Fibroblast of pulmonary artery (primary cell): ENCODE measurements around the gene LMTK3.

Source experiments
- DNase-seq: peaks from one replicate; pipeline ENCODE4 v3.0.0-alpha.2; 2010; ENCODE audit warnings: low read depth
- H3K4me3 ChIP-seq: replicated peaks from 2 replicates; pipeline ENCODE4 v1.5.1; 2011; ENCODE audit warnings: low read depth, mild to moderate bottlenecking, control low read depth, low read length, moderate library complexity
- TF ChIP-seq, protein P1 (sequence below): IDR thresholded peaks from 2 replicates; pipeline ENCODE4 v1.5.1; 2011; ENCODE audit warnings: mild to moderate bottlenecking, control low read depth, low read length, inconsistent platforms; ENCODE audit errors: missing control alignments

Gene LMTK3

DNA sequence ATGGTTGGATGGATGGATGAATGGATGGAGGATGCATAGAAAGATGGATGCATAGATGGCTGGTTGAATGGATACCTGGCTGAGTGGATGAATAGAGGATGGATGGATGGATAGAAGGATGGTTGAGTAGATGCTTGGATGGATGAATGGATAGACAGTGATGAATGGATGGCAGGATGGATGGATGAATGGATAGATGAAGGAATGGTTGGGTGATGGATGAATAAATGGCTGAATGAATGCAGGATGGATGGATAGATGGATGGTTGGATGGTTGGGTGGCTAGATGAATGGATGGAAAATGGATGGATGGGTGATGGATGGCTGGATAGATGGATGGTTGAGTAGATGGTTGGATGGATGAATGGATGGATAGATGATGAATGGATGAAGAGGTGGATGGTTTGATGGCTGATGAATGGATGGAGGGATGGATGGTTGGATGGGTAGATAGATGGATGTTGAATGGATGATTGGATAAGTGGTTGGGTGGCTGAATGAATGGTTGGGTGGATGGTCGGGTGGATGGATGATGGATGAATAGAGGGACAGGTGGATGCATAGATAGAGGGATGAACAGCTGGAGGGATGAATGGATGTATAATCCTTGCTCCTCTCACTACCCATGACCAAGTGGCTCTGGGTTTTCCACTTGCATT lies 36.7 kb upstream of the LMTK3 start:
- TF ChIP-seq, protein P1, sequence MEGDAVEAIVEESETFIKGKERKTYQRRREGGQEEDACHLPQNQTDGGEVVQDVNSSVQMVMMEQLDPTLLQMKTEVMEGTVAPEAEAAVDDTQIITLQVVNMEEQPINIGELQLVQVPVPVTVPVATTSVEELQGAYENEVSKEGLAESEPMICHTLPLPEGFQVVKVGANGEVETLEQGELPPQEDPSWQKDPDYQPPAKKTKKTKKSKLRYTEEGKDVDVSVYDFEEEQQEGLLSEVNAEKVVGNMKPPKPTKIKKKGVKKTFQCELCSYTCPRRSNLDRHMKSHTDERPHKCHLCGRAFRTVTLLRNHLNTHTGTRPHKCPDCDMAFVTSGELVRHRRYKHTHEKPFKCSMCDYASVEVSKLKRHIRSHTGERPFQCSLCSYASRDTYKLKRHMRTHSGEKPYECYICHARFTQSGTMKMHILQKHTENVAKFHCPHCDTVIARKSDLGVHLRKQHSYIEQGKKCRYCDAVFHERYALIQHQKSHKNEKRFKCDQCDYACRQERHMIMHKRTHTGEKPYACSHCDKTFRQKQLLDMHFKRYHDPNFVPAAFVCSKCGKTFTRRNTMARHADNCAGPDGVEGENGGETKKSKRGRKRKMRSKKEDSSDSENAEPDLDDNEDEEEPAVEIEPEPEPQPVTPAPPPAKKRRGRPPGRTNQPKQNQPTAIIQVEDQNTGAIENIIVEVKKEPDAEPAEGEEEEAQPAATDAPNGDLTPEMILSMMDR = no peak
- DNase-seq = no peak
- no peak overlapping the region for H3K4me3 ChIP-seq

GRCh38 chr19:48547722-48548121 lies 36.1 kb upstream of the LMTK3 start:
- TF ChIP-seq, protein P1 = no peak
- DNase-seq = no peak
- no peak overlapping the region for H3K4me3 ChIP-seq

DNA sequence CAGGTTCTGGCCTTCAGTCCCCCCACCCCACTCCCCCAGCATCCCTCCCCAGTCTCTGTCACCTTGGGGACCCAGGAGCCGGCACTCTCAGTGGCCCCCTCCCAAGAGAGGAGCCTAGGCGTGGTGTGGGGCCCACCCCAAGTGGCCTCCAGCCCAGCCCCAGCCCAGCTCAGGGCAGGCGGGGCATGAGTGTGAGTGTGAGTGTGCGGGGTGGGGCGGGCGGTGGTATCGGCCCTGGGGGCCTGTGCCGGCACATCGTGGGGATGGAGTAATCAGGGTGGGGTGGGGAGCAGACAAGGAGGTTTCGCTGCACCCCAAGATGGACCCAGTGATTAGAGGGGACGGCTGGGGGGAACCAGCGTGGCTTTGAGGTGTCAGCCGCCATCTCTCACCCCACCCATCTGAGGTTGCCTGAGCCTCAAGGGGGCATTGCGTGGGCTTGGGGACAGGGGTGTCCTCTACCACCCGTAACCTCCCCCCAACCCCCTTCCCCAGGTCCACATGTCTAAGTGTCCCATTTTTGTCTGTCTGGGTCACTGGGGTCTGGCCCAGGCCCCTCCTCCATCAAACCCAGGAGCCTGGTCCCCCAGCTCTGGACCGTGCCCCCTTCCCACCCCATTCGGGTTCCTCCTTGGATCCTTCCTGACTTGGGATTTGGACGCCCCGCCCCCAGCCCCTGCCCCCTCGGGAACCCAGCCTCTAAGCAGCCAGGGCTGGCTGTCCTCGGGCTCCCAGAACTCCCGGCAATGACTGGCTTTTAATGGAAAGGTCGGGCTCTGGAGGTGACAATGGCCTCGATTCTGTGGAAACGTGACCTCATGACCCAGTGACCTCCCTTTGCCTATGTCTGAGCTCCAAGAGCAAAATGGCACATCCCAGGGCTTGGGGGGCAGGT lies 33.5 kb upstream of the LMTK3 start:
- H3K4me3 ChIP-seq = no peak overlapping the region
- TF ChIP-seq, protein P1 = no peak
- DNase-seq = no peak

GRCh38 chr19:48543121-48543710 lies 31.6 kb upstream of the LMTK3 start:
- H3K4me3 ChIP-seq = no peak overlapping the region
- TF ChIP-seq, protein P1 = no peak
- peak; percentile 62 for DNase-seq

- TF ChIP-seq, protein P1 = no peak
- no peak for DNase-seq
- H3K4me3 ChIP-seq = no peak overlapping the region
Observed at GRCh38 chr19:48541813-48542212, 30.2 kb upstream of the LMTK3 start.

- H3K4me3 ChIP-seq = no peak overlapping the region
- no peak for DNase-seq
- TF ChIP-seq, protein P1 = no peak
Observed at GRCh38 chr19:48540110-48540509, 28.5 kb upstream of the LMTK3 start.
